ENCODE measurements around the gene ICE2.

DNA sequence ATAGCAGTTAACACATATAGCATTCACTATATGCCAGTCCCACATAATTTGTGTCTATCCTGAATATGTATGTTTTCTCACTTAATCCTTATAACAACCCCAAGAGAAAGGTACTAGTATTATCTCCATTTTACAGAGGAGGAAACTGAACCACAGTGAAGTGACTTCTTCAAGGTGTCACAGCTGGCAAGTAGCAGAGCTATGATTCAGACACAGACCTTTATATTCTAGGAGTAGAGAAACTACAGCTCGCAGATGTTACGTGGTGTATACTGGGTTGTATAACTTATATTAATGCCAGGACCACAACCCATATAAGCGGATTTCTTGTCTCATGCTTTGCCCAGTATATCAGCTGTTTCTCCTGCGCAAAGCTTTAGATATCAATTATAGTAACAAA lies 29.5 kb upstream of the ICE2 start:
- TF ChIP-seq EP300 (IDR thresholded peaks at IDR 0.05; ENCODE audit: borderline replicate concordance in 1 of 2, low read depth in 2 of 2, low read length in 2 of 2) = no peak
- TF ChIP-seq, protein P1, sequence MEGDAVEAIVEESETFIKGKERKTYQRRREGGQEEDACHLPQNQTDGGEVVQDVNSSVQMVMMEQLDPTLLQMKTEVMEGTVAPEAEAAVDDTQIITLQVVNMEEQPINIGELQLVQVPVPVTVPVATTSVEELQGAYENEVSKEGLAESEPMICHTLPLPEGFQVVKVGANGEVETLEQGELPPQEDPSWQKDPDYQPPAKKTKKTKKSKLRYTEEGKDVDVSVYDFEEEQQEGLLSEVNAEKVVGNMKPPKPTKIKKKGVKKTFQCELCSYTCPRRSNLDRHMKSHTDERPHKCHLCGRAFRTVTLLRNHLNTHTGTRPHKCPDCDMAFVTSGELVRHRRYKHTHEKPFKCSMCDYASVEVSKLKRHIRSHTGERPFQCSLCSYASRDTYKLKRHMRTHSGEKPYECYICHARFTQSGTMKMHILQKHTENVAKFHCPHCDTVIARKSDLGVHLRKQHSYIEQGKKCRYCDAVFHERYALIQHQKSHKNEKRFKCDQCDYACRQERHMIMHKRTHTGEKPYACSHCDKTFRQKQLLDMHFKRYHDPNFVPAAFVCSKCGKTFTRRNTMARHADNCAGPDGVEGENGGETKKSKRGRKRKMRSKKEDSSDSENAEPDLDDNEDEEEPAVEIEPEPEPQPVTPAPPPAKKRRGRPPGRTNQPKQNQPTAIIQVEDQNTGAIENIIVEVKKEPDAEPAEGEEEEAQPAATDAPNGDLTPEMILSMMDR (IDR thresholded peaks at IDR 0.05; ENCODE audit: control extremely low read depth in 1 of 3, insufficient read depth in 1 of 3, low read depth in 1 of 3, low read length in 3 of 3) = no peak
- no peak for TF ChIP-seq CHD2 (IDR thresholded peaks at IDR 0.05; ENCODE audit: low read length)
- TF ChIP-seq, protein P2, sequence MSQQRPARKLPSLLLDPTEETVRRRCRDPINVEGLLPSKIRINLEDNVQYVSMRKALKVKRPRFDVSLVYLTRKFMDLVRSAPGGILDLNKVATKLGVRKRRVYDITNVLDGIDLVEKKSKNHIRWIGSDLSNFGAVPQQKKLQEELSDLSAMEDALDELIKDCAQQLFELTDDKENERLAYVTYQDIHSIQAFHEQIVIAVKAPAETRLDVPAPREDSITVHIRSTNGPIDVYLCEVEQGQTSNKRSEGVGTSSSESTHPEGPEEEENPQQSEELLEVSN (IDR thresholded peaks at IDR 0.05) = no peak
- TF ChIP-seq, protein P3, sequence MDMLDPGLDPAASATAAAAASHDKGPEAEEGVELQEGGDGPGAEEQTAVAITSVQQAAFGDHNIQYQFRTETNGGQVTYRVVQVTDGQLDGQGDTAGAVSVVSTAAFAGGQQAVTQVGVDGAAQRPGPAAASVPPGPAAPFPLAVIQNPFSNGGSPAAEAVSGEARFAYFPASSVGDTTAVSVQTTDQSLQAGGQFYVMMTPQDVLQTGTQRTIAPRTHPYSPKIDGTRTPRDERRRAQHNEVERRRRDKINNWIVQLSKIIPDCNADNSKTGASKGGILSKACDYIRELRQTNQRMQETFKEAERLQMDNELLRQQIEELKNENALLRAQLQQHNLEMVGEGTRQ (IDR thresholded peaks at IDR 0.05; ENCODE audit: low read length) = no peak
- no peak for TF ChIP-seq NRF1 (IDR thresholded peaks at IDR 0.05; ENCODE audit: low read depth, low read length)
- no peak for TF ChIP-seq SIX5 (IDR thresholded peaks at IDR 0.05; ENCODE audit: low read depth, low read length)
- TF ChIP-seq POLR2AphosphoS5 (IDR thresholded peaks at IDR 0.05; ENCODE audit: low read depth, low read length) = no peak
- no peak for TF ChIP-seq POLR2A (IDR thresholded peaks at IDR 0.05; ENCODE audit: control extremely low read depth in 1 of 2, low read depth in 2 of 2, low read length in 2 of 2)
- no peak for TF ChIP-seq JUN (IDR thresholded peaks at IDR 0.05; ENCODE audit: low read depth, low read length)
- TF ChIP-seq TEAD4 (IDR thresholded peaks at IDR 0.05; ENCODE audit: low read depth, low read length) = no peak
- TF ChIP-seq SP1 (IDR thresholded peaks at IDR 0.05; ENCODE audit: low read depth, low read length) = no peak
- TF ChIP-seq RAD21 (IDR thresholded peaks at IDR 0.05 in 1 of 2, conservative IDR thresholded peaks at IDR 0.05 in 1 of 2; ENCODE audit: low read depth in 2 of 2, low read length in 2 of 2) = no peak

Measured in H1 (cell line).